Activated CD8-positive, alpha-beta memory T cell treated with anti-CD3 and anti-CD28 coated beads, Interleukin-2, amount 10 ng/mL, durations not matched to agents 7 days and 5 days (primary cell): ENCODE results near the gene NR2F2. TPM values are rescaled to one million over a fixed set of nuclear protein-coding genes. Genes with fewer than 3 reads are reported as not detected.

ENCODE experiments used
- ATAC-seq: fragments of 150-1000 bp; cut with Tn5 transposase; one replicate; pipeline ENCODE4 v1.10.0; 2021; ENCODE audit warnings: moderate library complexity
- CTCF ChIA-PET: fragments of 350-600 bp; sonication (Branson Sonifier 250); formaldehyde crosslinking; loops from one replicate; lab custom pipeline; 2021; ENCODE audit warnings: antibody characterized with exemption; lab: Charles Lee
- DNase-seq: peaks from one replicate; pipeline ENCODE4 v3.0.0-alpha.2; 2020
- H3K27ac Mint-ChIP-seq: one replicate; pipeline ENCODE4 v1.8.0; 2021; ENCODE audit warnings: mild to moderate bottlenecking, mixed read lengths
- H3K27me3 Mint-ChIP-seq: one replicate; pipeline ENCODE4 v1.8.0; 2021; ENCODE audit warnings: mixed read lengths
- H3K36me3 Mint-ChIP-seq: one replicate; pipeline ENCODE4 v1.8.0; 2021; ENCODE audit warnings: mild to moderate bottlenecking, mixed read lengths
- H3K4me1 Mint-ChIP-seq: one replicate; pipeline ENCODE4 v1.8.0; 2021; ENCODE audit warnings: mixed read lengths
- H3K4me3 Mint-ChIP-seq: one replicate; pipeline ENCODE4 v1.8.0; 2021; ENCODE audit warnings: mild to moderate bottlenecking, moderate library complexity, mixed read lengths
- H3K9me3 Mint-ChIP-seq: one replicate; pipeline ENCODE4 v1.8.0; 2022; ENCODE audit warnings: low read depth, mixed read lengths
- total RNA-seq, 2 experiments: library from RNA; stranded (reverse); gene quantifications; one replicate each; pipeline ENCODE4 v1.2.3, GENCODE V29; 2021

The NR2F2 gene
- total RNA-seq, 2 experiments from 2014 or later: not detected

DNA sequence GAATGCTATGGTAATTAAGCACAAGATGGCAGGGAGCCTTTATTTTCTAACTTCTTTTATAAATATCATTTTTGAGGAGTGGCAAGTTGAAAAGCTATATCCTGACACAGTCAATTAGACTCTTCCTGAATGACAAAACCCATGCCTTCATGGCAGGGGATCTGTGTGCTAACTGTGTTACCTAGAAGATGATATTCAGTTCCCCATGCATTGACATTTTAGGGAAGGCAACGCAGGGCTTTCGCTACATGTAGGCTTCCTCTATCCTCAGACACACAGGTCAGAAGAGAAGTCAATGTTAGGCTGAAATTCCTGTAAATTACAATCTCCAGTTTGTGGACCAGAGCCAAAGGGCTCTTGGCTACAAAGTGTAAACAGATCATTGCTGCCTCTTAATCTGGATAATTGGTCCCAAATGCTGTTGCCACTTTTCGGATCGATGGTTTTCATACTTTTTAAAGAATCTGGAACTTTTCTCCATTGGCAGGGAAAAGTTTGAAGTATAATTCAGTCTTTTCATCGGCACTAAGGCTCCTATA, 22.6 kb upstream of the NR2F2 start:
- no peak for ATAC-seq
- H3K27me3 Mint-ChIP-seq: no peaks in the 10 kb centered on the region
- CTCF ChIA-PET: no interaction called here
- H3K36me3 Mint-ChIP-seq: no peaks in the 10 kb centered on the region
- DNase-seq: no peak
- H3K9me3 Mint-ChIP-seq: peaks cover 8% of the 10 kb centered on the region
- H3K27ac Mint-ChIP-seq: no peak overlapping the region
- no peaks in the 10 kb centered on the region for H3K4me1 Mint-ChIP-seq
- no peak overlapping the region for H3K4me3 Mint-ChIP-seq

DNA sequence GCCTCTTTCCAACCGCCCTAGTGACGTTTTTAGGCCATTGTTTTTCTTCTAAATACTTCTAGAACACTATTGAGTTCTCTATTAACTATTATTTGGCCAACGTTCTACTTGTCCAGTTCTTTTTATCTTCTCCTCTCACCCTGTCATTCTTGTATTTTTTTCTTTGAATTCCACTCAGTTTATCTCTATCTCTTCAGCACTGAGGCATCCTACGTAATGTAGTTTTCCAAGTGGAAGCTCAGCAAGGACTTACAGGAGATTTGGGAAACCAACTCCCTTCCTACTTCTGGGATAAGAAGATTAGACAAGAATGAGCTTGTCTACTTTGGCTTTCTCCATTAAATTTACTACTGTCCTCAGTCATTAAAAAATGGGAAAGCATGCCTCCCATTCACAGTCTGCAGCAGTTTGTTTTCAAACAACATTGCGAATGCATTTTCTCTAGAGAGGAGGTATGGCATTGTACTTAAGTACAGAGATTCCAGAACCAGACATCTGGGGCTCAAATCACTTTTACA, 21.3 kb upstream of the NR2F2 start:
- peaks cover 5% of the 10 kb centered on the region for H3K9me3 Mint-ChIP-seq
- H3K36me3 Mint-ChIP-seq: no peaks in the 10 kb centered on the region
- H3K27me3 Mint-ChIP-seq: no peaks in the 10 kb centered on the region
- CTCF ChIA-PET: no interaction called here
- ATAC-seq (no peak), DNase-seq (no peak)
- H3K4me1 Mint-ChIP-seq: no peaks in the 10 kb centered on the region
- H3K27ac Mint-ChIP-seq: no peak overlapping the region
- H3K4me3 Mint-ChIP-seq: no peak overlapping the region

DNA sequence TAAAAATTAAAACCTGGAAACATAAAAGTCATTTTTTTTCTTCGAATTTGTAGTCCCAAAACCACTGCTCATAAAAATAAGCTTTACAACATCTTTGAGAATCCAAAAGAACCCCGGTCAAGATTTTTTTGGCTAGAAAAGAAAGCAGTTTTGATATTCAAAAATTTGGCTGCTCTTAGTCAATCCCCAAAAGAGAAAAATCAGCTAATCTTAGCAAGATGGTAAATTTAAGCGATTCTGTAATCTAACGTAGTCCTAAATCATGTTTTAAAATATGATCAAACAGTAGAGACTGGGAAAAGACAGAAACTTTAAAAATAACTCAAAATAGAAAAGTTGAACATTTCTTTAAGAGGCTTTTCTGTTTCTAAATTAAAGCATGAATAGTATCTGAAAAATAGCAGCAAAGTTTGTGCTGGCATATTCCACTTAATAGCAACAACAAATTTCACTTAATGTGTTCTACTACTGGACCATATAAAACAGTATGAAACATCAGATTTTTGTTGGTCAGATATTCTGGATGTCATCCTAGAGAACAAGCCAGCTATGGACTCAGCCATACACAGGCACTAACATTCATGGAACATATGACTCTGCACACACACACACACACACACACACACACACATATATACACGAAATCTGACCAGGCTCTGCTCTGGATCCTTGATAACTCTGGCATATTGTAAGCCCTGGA, 19.1 kb upstream of the NR2F2 start:
- Mint-ChIP-seq H3K4me3 (no peak overlapping the region), H3K36me3 (no peaks in the 10 kb centered on the region), H3K27ac (no peak overlapping the region), H3K9me3 (no peaks in the 10 kb centered on the region), H3K4me1 (no peaks in the 10 kb centered on the region), H3K27me3 (no peaks in the 10 kb centered on the region)
- CTCF ChIA-PET: no interaction called here
- no peak for ATAC-seq
- no peak for DNase-seq

DNA sequence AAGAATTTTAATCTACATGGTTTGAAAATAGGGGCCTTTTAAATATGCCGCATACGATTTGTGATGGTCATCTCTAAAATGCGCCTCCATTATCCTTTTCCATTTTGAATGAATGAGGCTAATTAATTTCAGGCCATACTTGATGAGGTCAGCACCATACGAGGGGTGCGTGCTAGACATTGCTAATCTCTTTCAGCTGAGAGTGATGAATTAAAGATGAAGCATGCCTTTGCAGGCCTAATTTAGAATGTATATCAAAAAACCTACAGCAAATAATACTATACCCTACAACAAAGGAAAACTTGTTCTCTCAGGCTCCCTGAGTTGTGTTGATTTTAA, 18.6 kb upstream of the NR2F2 start:
- Mint-ChIP-seq H3K4me3 (no peak overlapping the region), H3K4me1 (no peaks in the 10 kb centered on the region), H3K27ac (no peak overlapping the region), H3K36me3 (no peaks in the 10 kb centered on the region), H3K27me3 (peaks cover 5% of the 10 kb centered on the region), H3K9me3 (no peaks in the 10 kb centered on the region)
- ATAC-seq (no peak), DNase-seq (no peak)
- CTCF ChIA-PET: no interaction called here

DNA sequence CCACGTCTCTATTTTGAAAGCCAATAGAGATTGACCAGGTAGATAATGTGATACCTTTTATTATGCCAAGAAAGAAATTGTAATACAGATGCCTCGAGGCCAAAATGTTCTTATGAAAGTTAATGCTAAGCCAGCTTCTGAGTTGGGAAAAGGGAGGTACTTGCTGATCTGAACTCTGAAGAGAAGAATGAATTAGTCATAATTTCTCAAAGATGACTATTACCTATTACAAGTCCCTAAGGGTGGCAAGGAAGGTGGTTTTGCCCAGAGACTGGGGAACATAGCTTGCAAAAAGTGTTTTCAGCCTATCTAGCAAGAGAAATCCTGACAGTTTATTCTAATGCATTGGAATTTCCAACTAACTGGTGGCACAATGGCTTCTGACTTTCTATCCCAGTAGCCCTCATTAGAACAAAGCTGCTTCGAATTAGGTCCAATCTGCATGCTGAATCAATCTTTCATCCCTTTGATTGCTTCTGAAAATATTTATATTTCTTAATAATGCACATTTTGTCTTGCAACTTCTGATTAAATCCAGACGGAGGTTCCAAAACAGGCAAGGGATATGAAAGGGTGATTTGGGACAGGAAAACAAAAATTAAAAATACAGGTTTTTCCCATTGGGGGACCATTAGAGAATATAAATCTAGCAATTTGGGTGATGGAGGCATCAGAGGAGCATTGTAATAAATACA, 17.7 kb upstream of the NR2F2 start:
- ATAC-seq (no peak), DNase-seq (no peak)
- Mint-ChIP-seq H3K9me3 (no peaks in the 10 kb centered on the region), H3K4me3 (no peak overlapping the region), H3K27me3 (peaks cover 10% of the 10 kb centered on the region), H3K36me3 (no peaks in the 10 kb centered on the region), H3K4me1 (no peaks in the 10 kb centered on the region), H3K27ac (no peak overlapping the region)
- CTCF ChIA-PET: no interaction called here

DNA sequence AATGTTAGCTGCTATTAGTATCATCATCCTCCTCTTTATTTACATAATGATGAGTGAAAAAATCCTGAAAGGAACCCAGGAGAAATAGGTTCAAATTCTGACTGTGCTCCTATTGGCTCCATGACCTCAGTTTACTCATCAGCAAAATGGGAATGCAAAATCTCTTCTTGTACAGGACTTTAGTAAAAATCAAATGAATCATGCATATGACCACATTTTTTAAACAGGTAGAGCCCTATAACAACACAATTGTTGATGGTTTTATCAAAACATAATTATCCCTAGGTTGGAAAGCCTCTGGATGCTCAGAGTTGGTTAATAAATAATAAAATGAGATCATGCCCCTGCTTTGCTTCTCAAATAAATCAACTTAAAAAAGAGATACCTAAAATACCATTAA, 16.0 kb upstream of the NR2F2 start:
- CTCF ChIA-PET: no interaction called here
- Mint-ChIP-seq H3K4me1 (no peaks in the 10 kb centered on the region), H3K9me3 (no peaks in the 10 kb centered on the region), H3K27ac (no peak overlapping the region), H3K27me3 (peaks cover 17% of the 10 kb centered on the region), H3K4me3 (no peak overlapping the region), H3K36me3 (no peaks in the 10 kb centered on the region)
- ATAC-seq: no peak
- DNase-seq: no peak

DNA sequence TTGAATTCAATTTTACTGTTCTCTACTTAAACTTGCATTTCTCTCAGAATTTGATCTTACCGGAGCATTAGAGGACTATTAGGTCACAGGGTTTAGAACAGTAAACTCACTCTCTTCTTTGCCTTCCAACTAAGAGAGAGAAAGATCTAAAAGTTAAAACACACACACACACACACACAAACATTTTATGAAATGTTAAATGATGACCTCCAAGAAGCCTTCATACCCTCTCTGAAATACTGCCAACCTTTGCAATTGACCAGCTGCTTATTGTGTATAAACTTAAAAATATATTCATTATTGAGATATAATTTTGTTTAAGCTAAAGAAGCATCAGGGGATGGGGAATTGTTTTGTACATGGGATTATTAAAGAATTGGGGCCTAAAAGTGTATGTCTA, 15.5 kb upstream of the NR2F2 start:
- Mint-ChIP-seq H3K4me1 (no peaks in the 10 kb centered on the region), H3K9me3 (no peaks in the 10 kb centered on the region), H3K27me3 (peaks cover 21% of the 10 kb centered on the region), H3K27ac (no peak overlapping the region), H3K4me3 (no peak overlapping the region), H3K36me3 (no peaks in the 10 kb centered on the region)
- no peak for ATAC-seq
- CTCF ChIA-PET: no interaction called here
- no peak for DNase-seq

DNA sequence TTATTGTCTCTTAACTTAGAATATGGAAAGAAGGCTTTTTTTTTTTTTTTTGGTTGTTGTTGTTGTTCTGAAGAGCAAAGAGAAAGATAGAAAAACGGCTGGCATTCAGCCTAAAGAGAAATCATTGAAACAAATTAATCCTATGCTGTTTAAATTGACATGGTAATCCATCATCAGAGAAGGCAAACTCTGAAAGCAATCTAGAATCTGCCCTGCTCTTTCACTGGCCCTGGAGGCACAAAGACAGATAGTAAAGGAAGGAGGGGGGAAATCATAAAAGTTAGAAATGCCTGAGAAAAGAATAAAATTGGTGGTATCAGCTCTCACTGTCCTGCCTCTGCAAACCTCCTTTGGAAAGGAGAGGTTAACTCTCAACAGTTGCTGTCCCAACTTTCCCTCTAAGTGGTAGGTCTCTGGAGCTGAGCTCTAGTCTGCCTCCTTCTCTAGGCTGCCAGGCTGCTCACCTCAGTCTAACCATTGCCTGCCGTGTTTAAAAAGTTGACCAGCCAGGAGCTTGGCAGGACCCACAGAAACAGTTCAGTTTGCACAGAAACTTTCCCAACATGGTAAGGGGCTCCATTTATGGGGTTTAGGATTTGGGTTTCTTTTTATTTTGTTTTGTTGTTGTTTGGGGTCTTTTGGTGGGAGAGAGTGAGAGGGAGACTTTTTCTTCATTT, 13.4 kb upstream of the NR2F2 start:
- no peak overlapping the region for H3K27ac Mint-ChIP-seq
- ATAC-seq (no peak), DNase-seq (no peak)
- H3K9me3 Mint-ChIP-seq: no peaks in the 10 kb centered on the region
- H3K4me1 Mint-ChIP-seq: no peaks in the 10 kb centered on the region
- CTCF ChIA-PET: no interaction called here
- no peaks in the 10 kb centered on the region for H3K36me3 Mint-ChIP-seq
- H3K27me3 Mint-ChIP-seq: peaks cover 39% of the 10 kb centered on the region
- no peak overlapping the region for H3K4me3 Mint-ChIP-seq

DNA sequence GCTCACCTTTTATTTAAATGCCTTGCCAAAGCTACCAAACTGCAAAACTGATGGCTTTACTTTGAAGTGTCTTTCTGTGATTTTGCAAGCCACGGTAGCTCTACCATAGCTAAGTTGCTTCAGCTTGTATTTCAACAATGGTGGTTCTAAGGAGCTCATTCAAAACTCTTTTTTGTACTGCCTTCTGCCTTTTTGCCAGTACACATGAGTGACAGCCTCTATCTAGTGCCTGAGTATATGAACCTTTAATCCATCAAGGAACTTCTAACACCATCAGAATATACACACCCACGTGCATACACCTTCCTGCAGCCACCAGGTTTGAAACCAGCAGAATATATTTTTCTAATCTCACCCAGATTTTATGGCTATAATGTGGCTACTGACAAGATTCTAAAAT, 10.4 kb upstream of the NR2F2 start:
- H3K27ac Mint-ChIP-seq: no peak overlapping the region
- H3K9me3 Mint-ChIP-seq: no peaks in the 10 kb centered on the region
- CTCF ChIA-PET: no interaction called here
- peaks cover 1% of the 10 kb centered on the region for H3K36me3 Mint-ChIP-seq
- H3K4me3 Mint-ChIP-seq: no peak overlapping the region
- peaks cover 65% of the 10 kb centered on the region for H3K27me3 Mint-ChIP-seq
- ATAC-seq (no peak), DNase-seq (no peak)
- no peaks in the 10 kb centered on the region for H3K4me1 Mint-ChIP-seq

DNA sequence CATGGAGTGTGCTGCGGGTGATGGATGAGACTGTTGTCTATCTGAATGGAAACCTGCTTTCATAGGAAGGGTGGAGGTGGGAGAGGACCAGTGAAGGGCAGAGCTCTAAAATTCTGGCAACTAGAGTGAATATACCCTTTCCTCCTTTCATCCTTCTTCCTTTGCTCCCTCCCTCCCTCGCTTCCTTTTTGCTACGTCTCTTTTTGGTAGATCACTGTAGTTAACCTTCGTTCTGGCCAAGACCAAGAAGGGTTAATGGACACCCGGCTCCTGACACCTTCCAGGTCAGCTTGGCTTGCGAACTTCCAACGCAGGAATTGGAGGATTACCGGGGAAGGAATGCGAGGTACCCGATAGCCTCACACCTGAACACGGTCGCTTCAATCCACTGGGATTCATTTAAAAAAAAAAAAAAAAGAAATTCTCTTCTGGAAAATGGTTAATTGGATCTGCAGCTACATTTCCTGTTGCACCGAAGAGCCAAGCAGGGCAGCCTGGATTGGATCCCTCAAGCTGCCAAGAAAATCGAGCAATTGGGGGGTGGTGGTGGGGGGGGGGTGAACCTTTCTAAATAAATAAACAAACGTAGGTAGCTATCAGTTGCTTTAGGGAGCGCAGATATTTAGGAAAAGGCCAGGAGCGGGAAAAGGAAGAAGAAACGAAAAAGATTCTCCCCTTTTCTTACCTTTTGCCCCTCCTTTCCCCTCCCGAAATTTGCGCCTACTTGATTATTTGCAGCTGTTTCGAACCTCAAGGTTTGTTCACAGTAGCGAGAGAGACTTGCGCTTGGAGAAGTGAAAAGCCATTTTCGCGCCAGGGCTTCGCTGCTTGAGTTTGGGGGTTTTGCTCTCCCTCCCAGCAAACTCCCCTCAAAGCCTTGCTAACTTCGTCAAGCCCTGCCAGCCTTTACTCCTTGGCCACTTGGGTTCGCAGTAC, 9.5 kb upstream of the NR2F2 start:
- Mint-ChIP-seq H3K27me3 (peaks cover 74% of the 10 kb centered on the region), H3K9me3 (no peaks in the 10 kb centered on the region), H3K4me1 (no peaks in the 10 kb centered on the region), H3K36me3 (peaks cover 1% of the 10 kb centered on the region), H3K4me3 (no peak overlapping the region), H3K27ac (no peak overlapping the region)
- ATAC-seq (no peak), DNase-seq (no peak)
- CTCF ChIA-PET: no interaction called here

DNA sequence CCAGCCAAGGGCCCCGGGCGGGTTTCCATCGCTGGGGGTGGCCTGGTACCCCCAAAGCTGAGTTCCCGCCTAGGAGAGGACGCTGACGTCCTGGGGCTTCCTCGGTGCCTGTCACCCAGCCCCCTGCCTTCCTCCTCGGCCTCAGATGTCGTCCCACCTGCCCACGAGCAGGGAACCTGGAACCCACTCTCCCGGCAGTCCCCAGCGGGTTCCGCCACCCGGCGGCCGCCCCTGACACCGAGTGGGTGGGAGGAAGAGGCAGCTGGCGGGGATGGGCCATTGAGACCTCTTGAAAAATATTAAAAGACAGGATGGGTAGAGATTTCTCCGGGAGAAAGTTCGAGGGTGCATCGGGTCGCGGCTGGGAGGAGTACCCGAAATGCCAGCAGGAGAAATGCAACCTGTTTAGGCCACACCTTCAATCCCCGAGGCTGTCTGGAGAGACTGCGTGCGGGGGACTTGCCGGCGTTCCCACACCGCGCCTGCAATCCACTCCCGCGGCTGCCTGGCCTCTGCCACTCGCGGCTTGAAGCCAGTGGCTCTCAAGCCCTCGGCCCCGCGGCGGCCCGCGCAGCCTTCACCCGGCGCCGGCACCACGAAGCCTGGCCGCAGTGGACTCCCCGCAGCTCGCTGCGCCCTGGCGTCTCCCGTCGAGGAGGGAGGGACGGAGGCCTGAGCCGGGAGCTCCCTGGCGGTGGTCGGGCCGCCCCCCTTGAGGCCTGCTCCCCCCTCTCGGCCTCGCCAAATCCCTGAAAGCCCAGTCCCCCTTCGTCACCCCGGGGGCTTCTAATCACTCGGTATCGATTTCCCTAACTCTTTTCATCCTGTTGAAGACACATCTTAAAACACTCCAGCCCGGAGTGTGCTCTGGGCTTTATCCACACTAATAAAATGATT, 8.6 kb upstream of the NR2F2 start:
- no peak overlapping the region for H3K4me3 Mint-ChIP-seq
- no peaks in the 10 kb centered on the region for H3K9me3 Mint-ChIP-seq
- H3K4me1 Mint-ChIP-seq: no peaks in the 10 kb centered on the region
- H3K36me3 Mint-ChIP-seq: peaks cover 1% of the 10 kb centered on the region
- no peak for ATAC-seq
- peaks cover 78% of the 10 kb centered on the region for H3K27me3 Mint-ChIP-seq
- DNase-seq: no peak
- CTCF ChIA-PET: no interaction called here
- no peak overlapping the region for H3K27ac Mint-ChIP-seq

DNA sequence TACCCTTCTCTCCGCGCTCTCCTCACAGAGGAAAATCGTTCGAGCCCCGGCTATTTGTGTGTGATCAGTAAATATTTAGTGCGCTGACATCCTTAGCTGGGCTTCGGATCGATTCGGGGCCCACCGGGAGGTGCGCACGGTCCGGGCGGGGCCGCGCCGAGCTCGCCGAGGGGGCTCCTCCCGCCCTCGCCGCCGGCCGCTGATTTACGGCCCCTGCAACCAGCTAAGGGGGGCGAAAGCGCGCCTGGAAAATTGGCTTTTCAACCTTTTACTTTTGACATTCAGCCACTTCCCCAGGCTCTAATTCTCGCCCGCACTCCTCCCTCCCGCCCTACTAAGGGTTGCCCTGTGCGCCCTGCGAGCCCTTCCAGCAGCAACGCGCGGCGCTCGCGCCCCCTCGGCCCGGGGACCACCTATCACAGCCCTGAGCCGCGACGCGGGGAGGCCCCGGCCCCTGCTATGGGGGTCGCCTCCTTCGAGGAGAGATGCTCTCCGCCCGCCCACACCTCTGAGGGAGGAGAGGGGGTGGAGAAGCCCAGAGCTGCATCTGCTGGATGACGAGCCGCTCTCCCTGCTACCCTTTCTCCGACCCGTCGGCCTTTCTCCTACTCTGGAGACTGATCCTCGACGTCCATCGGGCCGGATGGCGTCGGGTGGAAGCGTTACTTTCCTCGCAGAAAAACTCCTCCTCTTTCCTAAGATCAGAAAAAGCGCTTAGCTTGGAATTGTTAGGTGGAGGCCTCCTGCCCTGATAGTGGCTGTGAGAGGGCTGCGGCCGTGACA, 7.8 kb upstream of the NR2F2 start:
- no peak for DNase-seq
- peaks cover 1% of the 10 kb centered on the region for H3K36me3 Mint-ChIP-seq
- no peak overlapping the region for H3K27ac Mint-ChIP-seq
- no peaks in the 10 kb centered on the region for H3K4me1 Mint-ChIP-seq
- CTCF ChIA-PET: no interaction called here
- ATAC-seq: no peak
- no peak overlapping the region for H3K4me3 Mint-ChIP-seq
- no peaks in the 10 kb centered on the region for H3K9me3 Mint-ChIP-seq
- H3K27me3 Mint-ChIP-seq: peaks cover 81% of the 10 kb centered on the region
